GM12892 (cell line): ENCODE results near the gene CNTNAP2.

Experiments
- POLR2A ChIP-seq: IDR thresholded peaks from 2 replicates; pipeline ENCODE4 v1.6.1; 2011; ENCODE audit warnings: low read depth, low read length, control low read depth
- TAF1 ChIP-seq: IDR thresholded peaks from 2 replicates; pipeline ENCODE4 v1.6.1; 2011; ENCODE audit warnings: low read depth, mild to moderate bottlenecking, control low read depth, low read length, borderline replicate concordance

GRCh38 chr7:147670759-147671158 lies 1554.2 kb downstream of the CNTNAP2 start:
- TF ChIP-seq POLR2A (no peak), TAF1 (no peak)
